Endothelial cell of umbilical vein (primary cell): ENCODE measurements around the gene PI4KB. TPM values are rescaled to one million over a fixed set of nuclear protein-coding genes. Genes with fewer than 3 reads are reported as not detected.

Experiments
- BruUV-seq: library from RNA; stranded (reverse); fragments of 400-500 nt; replicated peaks from 2 replicates; lab custom pipeline; 2021; lab: Mats Ljungman, UMichigan
- CTCF ChIA-PET: fragments of 300-600, 350-600 bp; sonication (Branson Sonifier 250); formaldehyde crosslinking; loops from one replicate; lab custom pipeline; 2021; ENCODE audit warnings: antibody characterized with exemption, inconsistent platforms; lab: Charles Lee
- POLR2A ChIA-PET: fragments of 300-600, 350-600 bp; sonication (Branson Sonifier 250); formaldehyde crosslinking; loops from one replicate; lab custom pipeline; 2021; ENCODE audit warnings: antibody characterized with exemption, inconsistent platforms; lab: Charles Lee
- DNase-seq: peaks from one replicate; pipeline ENCODE4 v3.0.0-alpha.2; 2011; ENCODE audit warnings: low read depth, low spot score
- FAIRE-seq: peaks from 2 replicates; lab custom pipeline; 2011; peaks lifted over from hg19 to GRCh38; lab: Jason Lieb, UNC
- H2AFZ ChIP-seq: 2 replicates; pipeline ENCODE4 v1.6.0; 2012; ENCODE audit warnings: low read depth, low read length, control low read depth, inconsistent platforms
- H3K27ac ChIP-seq: 2 replicates; pipeline ENCODE4 v1.5.1; 2011; ENCODE audit warnings: low read depth, mild to moderate bottlenecking, control low read depth, low read length, moderate library complexity; ENCODE audit not compliant: insufficient read depth
- H3K27me3 ChIP-seq, 2 experiments: 2 replicates each; pipeline versions ENCODE4 v1.6.0 to v1.6.1; 2011; ENCODE audit warnings: low read length in 2 of 2, mixed read lengths in 1 of 2; ENCODE audit not compliant: control insufficient read depth in 2 of 2, insufficient read depth in 2 of 2
- H3K36me3 ChIP-seq, 2 experiments: 2 replicates in 1 of 2; 3 replicates in 1 of 2; pipeline ENCODE4 v1.5.1; 2011; ENCODE audit warnings: low read length in 2 of 2, mild to moderate bottlenecking in 1 of 2, moderate library complexity in 1 of 2; ENCODE audit not compliant: control insufficient read depth in 2 of 2, insufficient read depth in 2 of 2; ENCODE audit errors: extremely low read depth in 1 of 2
- H3K4me1 ChIP-seq: 3 replicates; pipeline ENCODE4 v1.5.1; 2011; ENCODE audit warnings: mild to moderate bottlenecking, low read length; ENCODE audit not compliant: control insufficient read depth, insufficient read depth; ENCODE audit errors: extremely low read depth
- H3K4me2 ChIP-seq: 2 replicates; pipeline ENCODE4 v1.6.1; 2011; ENCODE audit warnings: low read length, control low read depth, mixed read lengths; ENCODE audit not compliant: insufficient read depth
- H3K4me3 ChIP-seq, 3 experiments: fragments of 200-600 bp in 1 of 3; sonication (generic), shearing (Covaris generic) in 1 of 3; replicated peaks in 1 of 3; 2 replicates each; pipeline ENCODE4 v1.5.1; 2011 to 2016; ENCODE audit warnings: control low read depth in 3 of 3, low read length in 3 of 3, mild to moderate bottlenecking in 2 of 3, inconsistent platforms in 1 of 3, low read depth in 1 of 3, moderate library complexity in 1 of 3; ENCODE audit not compliant: insufficient read depth in 1 of 3
- H3K79me2 ChIP-seq: 2 replicates; pipeline ENCODE4 v1.6.0; 2012; ENCODE audit warnings: low read length, inconsistent platforms; ENCODE audit not compliant: control insufficient read depth, insufficient read depth
- H3K9ac ChIP-seq: replicated peaks from 2 replicates; pipeline ENCODE3; 2011; ENCODE audit warnings: low read length, control low read depth; ENCODE audit not compliant: insufficient read depth; ENCODE audit errors: extremely low read depth
- H3K9me1 ChIP-seq: replicated peaks from 3 replicates; pipeline ENCODE4 v1.6.0; 2011; ENCODE audit warnings: mild to moderate bottlenecking, low read length; ENCODE audit not compliant: control insufficient read depth, insufficient read depth; ENCODE audit errors: extremely low read depth
- H3K9me3 ChIP-seq: replicated peaks from 2 replicates; pipeline ENCODE4 v1.5.1; 2012; ENCODE audit warnings: low read length, inconsistent platforms; ENCODE audit not compliant: control insufficient read depth, insufficient read depth
- H4K20me1 ChIP-seq: replicated peaks from 2 replicates; pipeline ENCODE3; 2011; ENCODE audit warnings: mild to moderate bottlenecking, low read length; ENCODE audit not compliant: control insufficient read depth, insufficient read depth; ENCODE audit errors: extremely low read depth
- EZH2 ChIP-seq: IDR thresholded peaks from 2 replicates; pipeline ENCODE4 v1.6.1; 2012; ENCODE audit warnings: borderline replicate concordance, low read depth, mild to moderate bottlenecking, moderate library complexity, low read length, inconsistent platforms; ENCODE audit not compliant: severe bottlenecking
- FOS ChIP-seq: IDR thresholded peaks from 2 replicates; pipeline ENCODE4 v1.6.1; 2011; ENCODE audit warnings: mild to moderate bottlenecking, low read length, moderate library complexity, borderline replicate concordance; ENCODE audit not compliant: insufficient read depth
- JUN ChIP-seq: IDR thresholded peaks from 2 replicates; pipeline ENCODE4 v1.6.1; 2011; ENCODE audit warnings: borderline replicate concordance, low read depth; ENCODE audit not compliant: insufficient read length, insufficient read depth
- MYC ChIP-seq: IDR thresholded peaks from one replicate; pipeline ENCODE4 v1.6.1; 2011; ENCODE audit warnings: mild to moderate bottlenecking, low read depth, low read length
- POLR2A ChIP-seq: IDR thresholded peaks from 2 replicates; pipeline ENCODE4 v1.6.1; 2012; ENCODE audit warnings: low read depth, mild to moderate bottlenecking, control low read depth, low read length
- POLR2AphosphoS5 ChIP-seq: IDR thresholded peaks from 2 replicates; pipeline ENCODE4 v1.6.1; 2012; ENCODE audit warnings: low read depth, mild to moderate bottlenecking, control low read depth, low read length, moderate library complexity; ENCODE audit not compliant: insufficient read depth
- dilution Hi-C: fragments of 300-500 bp; cut with MboI; formaldehyde crosslinking; loops from one replicate; pipeline ENCODE4 v1.15.0; 2019; ENCODE audit warnings: low sequenced_read_pairs; ENCODE audit not compliant: extremely low pct_ligation_motif_present
- intact Hi-C: fragments of 100-400 bp; cut with micrococcal nuclease; formaldehyde crosslinking; loops from one replicate; pipeline ENCODE4 v1.10.0; 2022
- polyA plus RNA-seq, 4 experiments: library from polyadenylated mRNA; depleted of rRNA in 3 of 4; stranded (reverse) in 3 of 4; unstranded in 1 of 4; fragments of >200 nt; gene quantifications; 2 replicates each; pipeline versions ENCODE4 v1.2.1 to v1.2.3, GENCODE V29; 2011 to 2012; ENCODE audit warnings: missing spikeins in 1 of 4
- total RNA-seq: library from RNA; stranded (reverse); gene quantifications from 2 replicates; pipeline ENCODE4 v1.2.3, GENCODE V29; 2021
- TF ChIP-seq, protein P1 (sequence below), 2 donors: IDR thresholded peaks; 1 replicate in 1 of 2; 2 replicates in 1 of 2; pipeline ENCODE4 v1.5.1; 2011; ENCODE audit warnings: low read length in 2 of 2, mild to moderate bottlenecking in 2 of 2, moderate library complexity in 2 of 2, control low read depth in 1 of 2, inconsistent platforms in 1 of 2, low read depth in 1 of 2; ENCODE audit not compliant: insufficient read depth in 1 of 2; ENCODE audit errors: extremely low read depth in 1 of 2

PI4KB gene
- total and polyA plus RNA-seq, 2 donors (not counting 3 experiments of a cell fraction or from before 2014, with no cell fraction given), result 60.9 to 67.8 TPM

DNA sequence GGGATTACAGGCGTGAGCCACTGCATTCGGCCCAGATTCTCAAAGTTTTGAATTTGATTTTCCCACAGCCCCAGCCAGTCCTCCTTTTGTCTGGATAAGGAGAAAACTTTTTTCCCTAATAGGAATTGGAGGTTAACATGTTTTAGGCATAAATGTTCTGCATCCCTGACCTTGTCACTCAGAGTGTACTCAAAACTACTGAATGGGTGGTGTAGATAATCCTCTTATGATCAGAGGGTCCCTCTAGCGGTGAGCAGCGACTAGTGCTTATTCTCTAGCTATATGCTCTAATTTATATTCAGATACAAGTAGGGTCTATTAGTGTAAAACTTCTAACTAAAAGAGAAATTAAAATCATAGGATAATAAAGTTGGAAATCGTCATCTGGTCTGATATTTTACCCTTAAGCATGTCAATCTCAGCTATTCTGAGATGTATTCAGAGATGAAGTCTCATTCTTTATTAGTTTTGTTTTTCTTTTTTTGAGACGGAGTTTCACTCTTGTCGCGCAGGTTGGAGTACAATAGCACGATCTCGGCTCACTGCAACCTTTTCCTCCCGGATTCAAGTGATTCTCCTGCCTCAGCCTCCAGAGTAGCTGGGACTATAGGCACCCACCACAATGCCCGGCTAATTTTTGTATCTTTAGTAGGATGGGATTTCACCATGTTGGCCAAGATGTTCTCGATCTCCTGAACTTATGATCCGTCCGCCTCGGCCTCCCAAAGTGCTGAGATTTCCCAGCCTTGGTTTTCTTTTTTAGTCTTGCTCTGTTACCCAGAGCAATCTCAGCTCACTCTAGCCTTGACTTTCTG lies 75.4 kb downstream of the PI4KB start:
- Histone ChIP-seq H3K27me3 (no peaks in the 10 kb centered on the region), H3K4me2 (no peak overlapping the region), H3K9ac (no peak overlapping the region), H3K27ac (no peak overlapping the region), H3K4me3 (no peak overlapping the region), H3K9me3 (no peaks in the 10 kb centered on the region), H3K36me3 (peaks cover 2 to 14% of the 10 kb centered on the region in 2 experiments), H2AFZ (no peak overlapping the region), H3K79me2 (peaks cover 19% of the 10 kb centered on the region), H4K20me1 (no peaks in the 10 kb centered on the region), H3K9me1 (no peaks in the 10 kb centered on the region), H3K4me1 (peaks cover 7% of the 10 kb centered on the region)
- peak; percentile 72 for DNase-seq
- peak; percentile 26 for FAIRE-seq
- TF ChIP-seq EZH2, result no peak
- TF ChIP-seq POLR2AphosphoS5, result no peak
- no peak for TF ChIP-seq MYC
- TF ChIP-seq, protein P1, sequence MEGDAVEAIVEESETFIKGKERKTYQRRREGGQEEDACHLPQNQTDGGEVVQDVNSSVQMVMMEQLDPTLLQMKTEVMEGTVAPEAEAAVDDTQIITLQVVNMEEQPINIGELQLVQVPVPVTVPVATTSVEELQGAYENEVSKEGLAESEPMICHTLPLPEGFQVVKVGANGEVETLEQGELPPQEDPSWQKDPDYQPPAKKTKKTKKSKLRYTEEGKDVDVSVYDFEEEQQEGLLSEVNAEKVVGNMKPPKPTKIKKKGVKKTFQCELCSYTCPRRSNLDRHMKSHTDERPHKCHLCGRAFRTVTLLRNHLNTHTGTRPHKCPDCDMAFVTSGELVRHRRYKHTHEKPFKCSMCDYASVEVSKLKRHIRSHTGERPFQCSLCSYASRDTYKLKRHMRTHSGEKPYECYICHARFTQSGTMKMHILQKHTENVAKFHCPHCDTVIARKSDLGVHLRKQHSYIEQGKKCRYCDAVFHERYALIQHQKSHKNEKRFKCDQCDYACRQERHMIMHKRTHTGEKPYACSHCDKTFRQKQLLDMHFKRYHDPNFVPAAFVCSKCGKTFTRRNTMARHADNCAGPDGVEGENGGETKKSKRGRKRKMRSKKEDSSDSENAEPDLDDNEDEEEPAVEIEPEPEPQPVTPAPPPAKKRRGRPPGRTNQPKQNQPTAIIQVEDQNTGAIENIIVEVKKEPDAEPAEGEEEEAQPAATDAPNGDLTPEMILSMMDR (IDR thresholded peaks at IDR 0.05; ENCODE audit: extremely low read depth in 1 of 2, insufficient read depth in 1 of 2, low read depth in 1 of 2, low read length in 2 of 2), result peak; percentile 65 to 72
- TF ChIP-seq POLR2A, result no peak
- TF ChIP-seq FOS, result no peak
- no peak for TF ChIP-seq JUN
- no TSS peak for BruUV-seq
- ChIA-PET POLR2A (interaction anchor here (0.6 kb wide), 1 partner anchor 30 kb away, joined by 3 read pairs; the partner anchor contains the start of gene ZNF687), CTCF (interaction anchor here (0.5 to 4.2 kb wide), 35 partner anchors 9 to 584 kb away, joined by 3 to 59 read pairs (median 4); partner anchors contain the start of genes GABPB2, PI4KB and VPS72)
- intact Hi-C loops, result loop anchor here (1.0 kb wide), 3 partner anchors 56 to 181 kb away; no protein-coding TSS in a partner anchor
- dilution Hi-C loops, result no loop called here
